Muscle layer of colon (tissue), 2 donors: ENCODE results near the gene PAQR5.

Experiments
- H3K27ac ChIP-seq: one replicate; pipeline ENCODE4 v1.7.0; 2013; ENCODE audit warnings: low read depth, mild to moderate bottlenecking, low read length, moderate library complexity
- H3K27me3 ChIP-seq, 2 donors: one replicate each; pipeline ENCODE4 v1.7.0; 2013; ENCODE audit warnings: low read length in 2 of 2, mild to moderate bottlenecking in 2 of 2; ENCODE audit not compliant: insufficient read depth in 2 of 2, control insufficient read depth in 1 of 2
- H3K36me3 ChIP-seq: one replicate; pipeline ENCODE4 v1.7.0; 2013; ENCODE audit warnings: mild to moderate bottlenecking, low read length; ENCODE audit not compliant: insufficient read depth
- H3K4me1 ChIP-seq: one replicate; pipeline ENCODE4 v1.7.0; 2013; ENCODE audit warnings: mild to moderate bottlenecking, low read length; ENCODE audit not compliant: insufficient read depth
- H3K4me3 ChIP-seq, 2 donors: one replicate each; pipeline ENCODE4 v1.7.0; 2013; ENCODE audit warnings: low read length in 2 of 2, low read depth in 1 of 2, mild to moderate bottlenecking in 1 of 2, moderate library complexity in 1 of 2
- H3K9ac ChIP-seq: one replicate; pipeline ENCODE4 v1.7.0; 2013; ENCODE audit warnings: low read length
- H3K9me3 ChIP-seq: one replicate; pipeline ENCODE4 v1.7.0; 2013; ENCODE audit warnings: mild to moderate bottlenecking, low read length
- donor health status: abdominal sarcoma.
- donor health status: Adenocarcinoma of cecum.

PAQR5 gene

GRCh38 chr15:69307939-69308338 lies 9.2 kb downstream of the PAQR5 start:
- Histone ChIP-seq H3K4me1 (no peaks in the 10 kb centered on the region), H3K9ac (no peak overlapping the region), H3K4me3 (no peak overlapping the region), H3K36me3 (no peaks in the 10 kb centered on the region), H3K27me3 (no peaks in the 10 kb centered on the region), H3K9me3 (no peaks in the 10 kb centered on the region), H3K27ac (no peak overlapping the region)

- H3K4me3 ChIP-seq, result no peak overlapping the region
- H3K27me3 ChIP-seq, result no peaks in the 10 kb centered on the region
- no peak overlapping the region for H3K9ac ChIP-seq
- no peaks in the 10 kb centered on the region for H3K9me3 ChIP-seq
- no peak overlapping the region for H3K27ac ChIP-seq
- H3K4me1 ChIP-seq, result no peaks in the 10 kb centered on the region
- H3K36me3 ChIP-seq, result no peaks in the 10 kb centered on the region
Observed at GRCh38 chr15:69308949-69309348, 10.2 kb downstream of the PAQR5 start.

- Histone ChIP-seq H3K4me3 (no peak overlapping the region), H3K27me3 (no peaks in the 10 kb centered on the region), H3K27ac (no peak overlapping the region), H3K9me3 (no peaks in the 10 kb centered on the region), H3K4me1 (no peaks in the 10 kb centered on the region), H3K9ac (no peak overlapping the region), H3K36me3 (no peaks in the 10 kb centered on the region)
Observed at GRCh38 chr15:69311319-69311721, 12.6 kb downstream of the PAQR5 start.

DNA sequence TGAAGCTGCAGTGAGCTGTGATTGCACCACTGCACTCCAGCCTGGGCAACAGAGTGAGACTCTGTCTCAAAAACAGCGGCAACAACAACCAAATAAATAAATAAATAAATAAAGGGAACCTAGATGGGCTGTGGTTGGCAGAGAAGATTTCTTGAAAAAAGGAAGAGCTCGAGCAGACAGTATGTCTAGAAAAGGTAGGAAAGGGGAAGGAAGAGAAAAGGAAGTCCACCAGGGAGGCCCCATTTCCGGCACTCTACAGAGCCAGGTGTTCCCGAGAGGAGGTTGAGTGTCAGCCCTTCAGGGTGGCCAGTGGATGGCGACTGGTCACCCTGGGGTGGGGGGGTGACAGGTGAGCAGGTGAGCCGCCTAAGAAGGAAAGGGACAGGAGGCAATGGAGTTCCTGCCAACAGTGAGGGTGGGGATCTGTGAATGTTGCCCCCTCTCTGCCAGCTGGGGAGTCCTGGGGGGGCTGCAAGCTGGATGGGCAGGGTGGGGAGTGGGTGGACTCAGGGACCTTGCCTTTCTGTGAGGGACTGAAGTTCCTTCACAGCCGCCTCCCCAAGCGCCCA lies 14.8 kb downstream of the PAQR5 start:
- H3K27ac ChIP-seq, result no peak overlapping the region
- no peaks in the 10 kb centered on the region for H3K27me3 ChIP-seq
- no peaks in the 10 kb centered on the region for H3K9me3 ChIP-seq
- H3K4me1 ChIP-seq, result no peaks in the 10 kb centered on the region
- no peaks in the 10 kb centered on the region for H3K36me3 ChIP-seq
- no peak overlapping the region for H3K9ac ChIP-seq
- H3K4me3 ChIP-seq, result no peak overlapping the region

DNA sequence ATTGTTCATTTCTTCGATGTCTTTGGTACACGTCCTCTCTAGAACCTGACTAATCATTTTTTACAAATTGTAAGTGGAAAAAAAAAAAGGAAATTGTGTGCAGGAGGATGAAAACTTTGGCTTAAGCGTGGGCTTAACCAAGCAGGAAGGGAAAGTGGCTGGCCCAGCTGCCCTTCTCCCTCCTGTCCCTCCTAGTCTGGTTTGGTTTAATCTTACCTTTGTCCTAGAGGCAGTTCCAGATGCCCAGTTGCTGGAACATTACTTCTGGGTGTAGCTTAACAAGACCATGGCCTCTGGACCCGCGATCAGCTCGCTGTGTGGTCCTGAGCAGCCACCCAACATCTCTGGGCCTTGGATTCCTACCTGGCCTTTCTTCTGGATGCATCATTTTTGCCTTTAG lies 15.4 kb downstream of the PAQR5 start:
- no peak overlapping the region for H3K27ac ChIP-seq
- H3K9me3 ChIP-seq, result no peaks in the 10 kb centered on the region
- H3K9ac ChIP-seq, result no peak overlapping the region
- H3K4me3 ChIP-seq, result no peak overlapping the region
- H3K36me3 ChIP-seq, result no peaks in the 10 kb centered on the region
- H3K4me1 ChIP-seq, result no peaks in the 10 kb centered on the region
- no peaks in the 10 kb centered on the region for H3K27me3 ChIP-seq

GRCh38 chr15:69314736-69315135 lies 16.0 kb downstream of the PAQR5 start:
- H3K9ac ChIP-seq, result no peak overlapping the region
- H3K36me3 ChIP-seq, result no peaks in the 10 kb centered on the region
- H3K9me3 ChIP-seq, result no peaks in the 10 kb centered on the region
- H3K27ac ChIP-seq, result no peak overlapping the region
- H3K4me1 ChIP-seq, result no peaks in the 10 kb centered on the region
- H3K27me3 ChIP-seq, result no peaks in the 10 kb centered on the region
- no peak overlapping the region for H3K4me3 ChIP-seq

- H3K9me3 ChIP-seq, result no peaks in the 10 kb centered on the region
- H3K9ac ChIP-seq, result no peak overlapping the region
- H3K36me3 ChIP-seq, result no peaks in the 10 kb centered on the region
- H3K27me3 ChIP-seq, result no peaks in the 10 kb centered on the region
- no peak overlapping the region for H3K27ac ChIP-seq
- H3K4me3 ChIP-seq, result no peak overlapping the region
- H3K4me1 ChIP-seq, result no peaks in the 10 kb centered on the region
Observed at GRCh38 chr15:69315402-69316110, 16.8 kb downstream of the PAQR5 start.

DNA sequence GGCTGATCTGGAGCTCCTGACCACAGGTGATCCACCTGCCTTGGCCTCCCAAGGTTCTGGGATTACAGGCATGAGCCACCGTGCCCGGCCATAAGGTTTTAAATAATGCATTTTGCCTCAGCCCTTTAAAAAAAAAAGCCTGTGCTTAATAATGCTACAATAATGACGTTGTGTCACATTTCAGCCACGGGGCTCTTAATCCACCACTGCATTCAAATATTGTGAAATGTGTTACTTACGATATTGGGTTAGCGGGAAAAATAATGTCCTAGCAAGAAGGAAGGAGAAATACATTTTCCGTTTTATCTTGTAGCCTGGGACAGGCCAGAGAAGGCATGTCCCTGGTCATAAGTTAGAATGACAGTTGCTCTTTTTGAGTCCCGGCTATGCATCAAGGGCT lies 17.6 kb downstream of the PAQR5 start:
- Histone ChIP-seq H3K27me3 (no peaks in the 10 kb centered on the region), H3K9ac (no peak overlapping the region), H3K9me3 (no peaks in the 10 kb centered on the region), H3K36me3 (no peaks in the 10 kb centered on the region), H3K27ac (no peak overlapping the region), H3K4me3 (no peak overlapping the region), H3K4me1 (no peaks in the 10 kb centered on the region)

- Histone ChIP-seq H3K27ac (no peak overlapping the region), H3K9me3 (no peaks in the 10 kb centered on the region), H3K9ac (no peak overlapping the region), H3K4me1 (no peaks in the 10 kb centered on the region), H3K36me3 (no peaks in the 10 kb centered on the region), H3K27me3 (no peaks in the 10 kb centered on the region), H3K4me3 (no peak overlapping the region)
Observed at GRCh38 chr15:69317392-69317841, 18.7 kb downstream of the PAQR5 start.

DNA sequence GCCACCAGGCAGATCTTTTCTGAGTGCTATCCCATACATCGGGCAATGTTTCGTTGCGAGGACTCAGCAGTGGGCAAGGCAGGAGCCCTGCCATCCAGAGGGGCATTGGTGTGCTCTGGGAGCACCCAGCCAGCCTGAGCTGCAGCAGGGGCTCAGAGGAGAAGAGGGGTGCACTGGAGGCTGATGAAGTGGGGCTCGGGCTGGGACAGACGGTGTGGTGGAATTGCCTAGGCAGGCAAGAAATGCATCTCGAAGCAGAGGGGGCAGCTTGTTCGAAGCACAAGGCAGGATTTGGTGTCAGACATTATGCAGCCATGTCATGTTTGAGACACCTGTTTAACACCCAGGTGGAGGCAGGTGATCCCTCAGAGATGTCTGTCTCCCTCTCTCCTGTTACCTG lies 19.3 kb downstream of the PAQR5 start:
- Histone ChIP-seq H3K4me3 (no peak overlapping the region), H3K27me3 (no peaks in the 10 kb centered on the region), H3K27ac (no peak overlapping the region), H3K4me1 (no peaks in the 10 kb centered on the region), H3K9ac (no peak overlapping the region), H3K9me3 (no peaks in the 10 kb centered on the region), H3K36me3 (no peaks in the 10 kb centered on the region)

DNA sequence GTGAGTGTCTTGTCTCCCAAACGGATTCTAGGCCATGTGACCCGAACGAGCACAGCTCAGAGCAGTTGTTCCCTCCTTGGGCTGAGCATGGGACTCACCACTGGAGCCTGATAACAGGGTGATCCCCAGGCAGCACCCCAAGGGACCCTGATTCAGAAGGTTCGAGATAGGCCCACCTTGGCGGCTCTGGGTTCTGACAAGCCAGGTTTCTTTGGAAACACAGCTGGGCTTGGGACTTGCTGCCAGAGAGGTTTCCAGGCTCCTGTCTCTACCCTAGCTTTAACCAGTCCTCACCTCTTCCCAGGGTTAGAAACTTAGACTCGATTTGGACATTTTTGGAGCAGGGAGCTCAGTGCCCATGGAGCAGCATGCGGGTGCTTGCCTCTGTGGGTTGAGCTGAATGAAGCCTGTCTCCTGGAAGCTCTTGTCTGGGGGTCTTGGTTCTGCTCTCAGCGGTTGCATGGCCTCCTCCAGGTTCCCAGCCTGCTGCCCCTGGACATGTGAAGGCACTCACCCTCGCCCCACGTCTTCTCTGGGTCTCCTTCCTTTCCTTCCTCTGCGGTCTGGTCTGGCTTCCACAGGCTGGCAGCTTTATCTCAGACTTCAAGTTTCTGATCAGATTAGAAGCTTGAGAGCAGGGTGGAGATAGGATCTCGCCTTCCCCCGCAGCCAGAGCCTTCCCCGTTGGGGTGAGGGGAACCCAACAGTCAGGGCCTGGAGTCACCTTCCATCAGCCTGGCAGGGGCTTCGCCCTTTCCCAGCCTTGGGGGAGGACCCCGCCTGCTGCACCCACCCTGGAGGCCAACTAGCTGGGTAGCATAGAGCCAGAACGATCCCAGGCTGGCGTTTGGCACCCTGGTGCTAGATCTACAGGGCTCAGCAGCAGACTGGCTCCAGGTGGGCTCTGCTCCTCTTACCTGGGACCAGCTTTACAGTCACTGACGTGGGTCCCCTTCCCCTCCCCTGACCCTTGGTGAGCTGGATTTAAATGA lies 21.0 kb downstream of the PAQR5 start:
- no peak overlapping the region for H3K9ac ChIP-seq
- H3K9me3 ChIP-seq, result no peaks in the 10 kb centered on the region
- no peaks in the 10 kb centered on the region for H3K36me3 ChIP-seq
- no peaks in the 10 kb centered on the region for H3K4me1 ChIP-seq
- H3K27ac ChIP-seq, result no peak overlapping the region
- no peaks in the 10 kb centered on the region for H3K27me3 ChIP-seq
- no peak overlapping the region for H3K4me3 ChIP-seq
